Heart left ventricle (tissue), 16 donors: ENCODE results near the gene NBPF3. TPM values are rescaled to one million over a fixed set of nuclear protein-coding genes. Genes with fewer than 3 reads are reported as not detected.
"Not testable (repeated sequence)": the region's sequence is repeated elsewhere in the genome, so short reads cannot be mapped to it uniquely, and the experiment has no call there.

Experiments
- ATAC-seq, 4 donors: fragments of 200-7000 bp; cut with Tn5 transposase; one replicate each; pipeline ENCODE4 v1.9.1; 2020 to 2022; ENCODE audit warnings: moderate library complexity in 4 of 4, mild to moderate bottlenecking in 3 of 4, moderate number of reproducible peaks in 1 of 4
- DNase-seq, 5 donors: peaks; one replicate each; pipeline ENCODE4 v3.0.0-alpha.2; 2020
- H3K27ac ChIP-seq, 12 donors: fragments of 200-600 bp; sonication (generic) in 4 of 12; one replicate each; pipeline versions ENCODE4 v1.5.0 to v1.8.0; 2016 to 2022; ENCODE audit warnings: mild to moderate bottlenecking in 2 of 12
- H3K27me3 ChIP-seq, 9 donors: fragments of 200-600 bp; sonication (generic) in 2 of 9; one replicate each; pipeline versions ENCODE4 v1.5.1 to v1.8.0; 2016 to 2022; ENCODE audit warnings: mild to moderate bottlenecking in 3 of 9
- H3K36me3 ChIP-seq, 9 donors: fragments of 200-600 bp; sonication (generic) in 2 of 9; one replicate each; pipeline versions ENCODE4 v1.5.0 to v1.8.0; 2018 to 2022; ENCODE audit warnings: mild to moderate bottlenecking in 2 of 9
- H3K4me1 ChIP-seq, 12 donors: fragments of 200-600 bp; sonication (generic) in 4 of 12; one replicate each; pipeline versions ENCODE4 v1.5.0 to v1.8.0; 2016 to 2022; ENCODE audit warnings: mild to moderate bottlenecking in 3 of 12
- H3K4me3 ChIP-seq, 12 donors: fragments of 200-600 bp; sonication (generic) in 4 of 12; one replicate each; pipeline versions ENCODE4 v1.5.0 to v1.8.0; 2017 to 2022; ENCODE audit warnings: mild to moderate bottlenecking in 9 of 12, moderate library complexity in 4 of 12
- H3K9me3 ChIP-seq, 12 donors: fragments of 200-600 bp; sonication (generic) in 4 of 12; one replicate each; pipeline versions ENCODE4 v1.5.0 to v1.8.0; 2016 to 2022; ENCODE audit warnings: mild to moderate bottlenecking in 1 of 12
- CTCF ChIP-seq, 12 donors: fragments of 200-600 bp; sonication (generic) in 4 of 12; IDR thresholded peaks; one replicate each; pipeline versions ENCODE4 v1.5.0 to v1.8.0; 2018 to 2022; ENCODE audit warnings: antibody characterized with exemption in 12 of 12, mild to moderate bottlenecking in 5 of 12
- POLR2A ChIP-seq, 2 donors: fragments of 450-650 bp; IDR thresholded peaks; one replicate each; pipeline ENCODE4 v1.6.1; 2017; ENCODE audit warnings: antibody characterized with exemption in 2 of 2, mild to moderate bottlenecking in 2 of 2, moderate library complexity in 2 of 2
- WGBS, 4 donors: extraction: QIAGEN DNeasy Blood & Tissue Kit in 2 of 4; methylation state at CpG; one replicate each; pipeline versions ENCODE4 v1.1.5 to v1.1.7; 2013 to 2018; 5-methylcytosine and 5-hydroxymethylcytosine counted together
- intact Hi-C, 10 donors: fragments of 100-400 bp; cut with DNase I; formaldehyde crosslinking; loops; one replicate each; pipeline versions ENCODE4 v1.11.1 to v1.14.2; 2022
- polyA plus RNA-seq, 2 donors: library from polyadenylated mRNA; stranded (reverse); fragments of 200-250 nt; gene quantifications; one replicate each; pipeline ENCODE4 v1.2.3, GENCODE V29; 2013
- total RNA-seq, 9 donors: library from RNA; depleted of rRNA in 2 of 9; stranded (reverse); fragments of >200 nt in 2 of 9; fragmentation: NEBNext Ultra II Directional in 3 of 9; extraction: Animal tissue kit (Norgen Biotek cat#: 25700) in 3 of 9; gene quantifications; one replicate each; pipeline versions ENCODE4 v1.1.0 to v1.2.4, GENCODE V29; 2016 to 2023
- donor health status: ischemic (EF 13 %, LVEDD 7.1; RV severe dilation, severe dysfunction).
- donor health status: healthy with polysubstance abuse.
- donor health status: DM: no; HTN: yes; CAD: no.
- donor health status: DM: no; HTN: no; CAD: no.
- donor health status: ischemic (EF 25% LVEDD 6.9; RV normal size, moderate dysfunction).
- donor health status: ischemic (EF 25% LVEDD 5.7; RV mildly dilated, moderate dysfunction).
- donor health status: healthy.
- donor health status: DM: yes; HTN: yes; CAD: no.
- donor health status: ischemic (EF 35%, LVEDD 5.7; RV mildly dilated, moderate dysfunction).
- donor health status: nonischemic (EF 11% LVEDD 7.7; RV severe dilation, severe dysfunction).
- donor health status: DM: yes; HTN: yes; CAD: no.
- donor health status: PGD.
- donor health status: ischemic (EF 29% LVEDD 5.4; RV normal size, mild dysfunction).
- donor health status: nonischemic (EF 23%, LVEDD 6.1; RV moderate dilation, normal function).

Gene NBPF3
- total and polyA plus RNA-seq, 11 donors = 1.1 to 7.3 (median 4.0) TPM

- intact Hi-C loops = no loop called here
- Histone ChIP-seq H3K27me3 (peaks cover 0 to 7% (median 0%) of the 10 kb centered on the region in 9 donors), H3K36me3 (no peaks in the 10 kb centered on the region), H3K27ac (peak overlapping the region in 6 of 12 donors; percentile 53 to 84 (median 60)), H3K4me3 (peak overlapping the region; percentile 39 to 94 (median 78)), H3K4me1 (peaks cover 0 to 19% (median 8%) of the 10 kb centered on the region in 12 donors), H3K9me3 (no peaks in the 10 kb centered on the region)
- ATAC-seq (no peak), DNase-seq (no peak)
- WGBS, 4 donors = 38 to 52% (median 40%) methylated on average over 7 of the region's 7 CpGs
- TF ChIP-seq POLR2A (IDR thresholded peaks at IDR 0.05) (no peak), CTCF (IDR thresholded peaks at IDR 0.05) (no peak)
Measured at GRCh38 chr1:21439345-21439720, 604 bp upstream of the NBPF3 start.

- DNase-seq, H3K36me3 ChIP-seq, intact Hi-C loops, H3K27me3 ChIP-seq, H3K9me3 ChIP-seq: not testable (repeated sequence)
- Histone ChIP-seq H3K4me3 (peak overlapping the region; percentile 39 to 94 (median 78)), H3K4me1 (peaks cover 0 to 19% (median 8%) of the 10 kb centered on the region in 12 donors), H3K27ac (peak overlapping the region in 3 of 12 donors; percentile 53 to 75 (median 53))
- peak in 1 of 4 donors; percentile 18 for ATAC-seq
- 16 to 31% (median 24%) methylated on average over 13 to 21 of the region's 21 CpGs for WGBS, 4 donors
Measured at GRCh38 chr1:21440630-21441125, 741 bp downstream of the NBPF3 start.

DNA sequence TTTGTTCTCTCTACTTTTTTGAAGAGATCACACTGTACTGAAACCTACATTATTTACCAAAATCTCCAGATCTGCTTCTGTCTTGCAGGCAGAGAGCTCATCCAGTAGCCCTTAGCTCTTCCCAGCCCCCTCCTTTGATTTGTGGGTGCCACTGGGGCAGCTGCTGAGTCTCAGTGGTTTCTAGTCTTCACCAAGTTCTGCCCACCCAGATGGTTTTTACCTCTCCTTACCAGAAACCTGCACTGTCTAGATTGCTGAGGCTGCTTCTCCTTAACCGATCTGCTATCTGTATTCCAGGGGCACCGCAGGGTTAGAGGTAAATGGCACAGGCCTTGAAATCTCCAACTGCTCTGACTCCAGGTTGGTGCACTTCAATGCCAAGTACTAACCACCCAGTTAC lies 6.7 kb downstream of the NBPF3 start:
- H3K27me3 ChIP-seq, H3K9me3 ChIP-seq, ATAC-seq, DNase-seq, H3K4me3 ChIP-seq, H3K4me1 ChIP-seq, intact Hi-C loops, H3K27ac ChIP-seq: not testable (repeated sequence)
- peaks cover 0 to 25% (median 7%) of the 10 kb centered on the region in 9 donors for H3K36me3 ChIP-seq
- WGBS, 4 donors = 95 to 98% (median 96%) methylated on average over 2 of the region's 2 CpGs

DNA sequence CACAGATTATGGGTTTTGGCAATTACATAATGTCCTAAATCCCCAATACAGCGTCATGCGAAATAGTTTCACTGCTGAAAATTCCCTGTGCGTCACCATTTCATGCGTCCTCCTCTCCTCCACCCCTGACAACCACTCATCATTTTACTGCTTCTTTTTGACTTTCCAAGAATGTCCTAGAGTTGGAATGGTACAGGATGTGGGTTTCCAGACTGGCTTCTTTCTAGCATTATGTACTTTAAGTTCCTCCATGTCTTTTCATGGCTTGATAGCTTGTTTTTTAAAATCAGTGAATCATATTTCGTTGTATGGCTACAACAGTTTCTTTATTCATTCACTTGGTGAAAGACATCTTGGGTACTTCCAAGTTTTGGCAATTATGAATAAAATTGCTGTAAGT lies 7.4 kb downstream of the NBPF3 start:
- peaks cover 0 to 25% (median 7%) of the 10 kb centered on the region in 9 donors for H3K36me3 ChIP-seq
- TF ChIP-seq POLR2A (IDR thresholded peaks at IDR 0.05) (no peak), CTCF (IDR thresholded peaks at IDR 0.05) (no peak)
- no peaks in the 10 kb centered on the region for H3K4me1 ChIP-seq
- H3K27ac ChIP-seq = no peak overlapping the region
- no peaks in the 10 kb centered on the region for H3K27me3 ChIP-seq
- ATAC-seq (no peak), DNase-seq (no peak)
- H3K4me3 ChIP-seq = no peak overlapping the region
- 92 to 97% (median 95%) methylated on average over 5 of the region's 5 CpGs for WGBS, 4 donors
- intact Hi-C loops = no loop called here
- no peaks in the 10 kb centered on the region for H3K9me3 ChIP-seq

GRCh38 chr1:21449906-21450305 lies 10.0 kb downstream of the NBPF3 start:
- ATAC-seq (no peak), DNase-seq (no peak)
- Histone ChIP-seq H3K36me3 (peaks cover 0 to 25% (median 7%) of the 10 kb centered on the region in 9 donors), H3K27ac (no peak overlapping the region), H3K9me3 (no peaks in the 10 kb centered on the region), H3K4me3 (no peak overlapping the region), H3K4me1 (peaks cover 0 to 12% (median 0%) of the 10 kb centered on the region in 12 donors), H3K27me3 (no peaks in the 10 kb centered on the region)
- TF ChIP-seq CTCF (IDR thresholded peaks at IDR 0.05) (no peak), POLR2A (IDR thresholded peaks at IDR 0.05) (no peak)
- 90 to 97% (median 93%) methylated on average over 1 of the region's 1 CpG for WGBS, 4 donors
- intact Hi-C loops = no loop called here
